Erythroblast (primary cell): ENCODE results near the gene MEIS1.

Experiments
- GATA1 ChIP-seq: IDR thresholded peaks from 2 replicates; pipeline ENCODE4 v1.6.1; 2011; ENCODE audit warnings: low read depth, mild to moderate bottlenecking, control low read depth, low read length, moderate library complexity
- POLR2A ChIP-seq: IDR thresholded peaks from 2 replicates; pipeline ENCODE4 v1.6.1; 2011; ENCODE audit warnings: mild to moderate bottlenecking, low read length

GRCh38 chr2:66470199-66470598 lies 35.3 kb downstream of the MEIS1 start:
- no peak for TF ChIP-seq POLR2A
- TF ChIP-seq GATA1: no peak
